ENCODE data around the gene PCDH1.

PCDH1 gene

GRCh38 chr5:141852448-141852847 lies 25.8 kb downstream of the PCDH1 start:
- DNase-seq = no peak

- no peak for DNase-seq
Measured at GRCh38 chr5:141851195-141851874, 26.9 kb downstream of the PCDH1 start.

DNA sequence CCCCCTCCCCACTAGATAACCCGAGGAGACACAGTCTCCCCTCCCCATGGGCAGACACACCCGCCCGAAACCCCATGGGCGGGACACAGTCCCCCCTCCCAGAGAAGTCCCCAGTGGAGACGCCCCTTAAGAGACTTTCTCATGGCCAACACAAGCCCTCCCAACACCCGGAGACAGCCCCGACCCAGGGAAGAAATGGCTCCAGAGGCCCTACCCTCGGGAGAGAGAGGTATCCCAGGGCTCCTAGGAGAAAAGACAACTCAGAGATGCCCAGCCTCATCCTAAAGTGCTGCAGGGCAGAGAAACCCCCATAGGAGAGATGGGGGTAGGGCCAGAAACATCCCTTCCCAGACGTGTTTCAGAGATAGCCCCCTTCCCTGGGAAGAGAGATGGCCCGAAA lies 27.4 kb downstream of the PCDH1 start:
- DNase-seq = no peak

- no peak for DNase-seq
Measured at GRCh38 chr5:141850244-141850768, 27.9 kb downstream of the PCDH1 start.

DNA sequence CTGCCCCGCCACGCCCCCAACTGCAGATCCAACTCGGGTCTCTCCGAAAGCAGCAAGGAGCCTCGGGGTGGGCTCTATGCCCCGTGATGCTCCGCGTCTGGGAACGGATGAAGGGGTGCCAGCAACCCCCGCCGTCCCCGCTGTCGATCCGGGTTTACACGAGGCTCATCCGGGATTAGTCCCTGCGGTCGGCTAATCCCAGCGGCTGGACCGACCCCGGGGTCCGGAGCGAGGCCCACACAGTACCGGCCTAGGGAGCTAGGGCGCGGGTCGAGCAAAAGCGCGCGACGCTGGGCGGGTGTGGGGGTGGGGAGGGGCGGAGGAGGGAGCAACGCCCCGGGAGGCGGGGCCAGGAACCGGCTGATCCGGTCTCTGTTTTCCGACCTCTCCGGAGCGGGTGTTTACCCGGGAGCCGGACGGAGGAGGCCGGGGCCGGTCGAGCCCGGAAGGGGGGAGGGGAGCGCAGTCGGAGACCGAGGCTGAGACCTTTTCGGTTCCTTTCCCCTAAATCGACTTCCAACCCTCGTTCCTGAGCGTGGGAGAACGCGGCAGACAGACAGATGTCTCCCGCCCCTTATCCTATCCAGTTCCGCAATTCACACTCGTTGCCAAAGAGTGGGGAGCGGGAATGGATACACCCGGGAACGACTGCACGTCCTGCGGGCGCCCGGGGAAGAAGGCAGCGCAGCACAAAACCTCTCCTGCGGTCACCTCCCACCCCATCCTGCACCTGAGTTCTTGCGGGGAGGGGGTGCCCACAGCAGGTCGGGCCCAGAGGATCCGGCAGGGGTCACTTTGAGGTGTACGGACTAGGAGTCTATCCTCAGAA lies 28.6 kb downstream of the PCDH1 start:
- peak; percentile 67 for DNase-seq

DNA sequence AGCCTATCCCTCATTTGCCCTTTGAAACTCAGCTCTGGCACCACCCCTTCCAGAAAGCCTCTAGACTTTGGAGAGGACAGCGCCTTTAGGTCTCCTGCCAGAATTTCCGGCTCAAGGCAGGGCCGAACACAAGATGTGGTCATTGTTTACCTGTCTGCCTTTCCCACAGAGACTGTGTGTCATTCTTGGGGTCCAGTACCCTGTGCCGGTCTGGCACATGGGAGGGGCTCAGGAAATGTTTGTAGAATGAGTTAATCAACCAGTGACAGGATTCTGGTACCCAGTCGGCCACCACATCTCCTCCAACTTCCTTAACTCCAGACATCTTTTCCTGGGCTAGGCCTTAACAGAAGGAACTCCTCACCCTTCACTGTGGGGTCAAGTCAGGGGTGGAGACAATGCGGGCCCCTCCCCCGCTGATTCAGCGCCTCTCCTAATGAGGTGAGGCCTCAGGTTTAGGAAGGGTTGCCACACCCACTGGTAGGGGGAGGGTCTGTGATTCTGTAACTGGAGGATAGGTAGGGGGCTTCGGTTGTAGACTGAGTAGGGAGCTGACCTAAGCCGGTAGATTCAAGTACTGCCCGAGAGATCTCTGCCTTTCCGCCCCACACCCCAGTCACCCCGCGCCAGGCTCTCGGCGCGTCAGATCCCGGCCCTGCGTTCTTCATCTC lies 29.3 kb downstream of the PCDH1 start:
- DNase-seq = no peak

GRCh38 chr5:141846031-141846430 lies 32.2 kb downstream of the PCDH1 start:
- DNase-seq = no peak

GRCh38 chr5:141845371-141845851 lies 32.8 kb downstream of the PCDH1 start:
- no peak for DNase-seq

- no peak for DNase-seq
Measured at GRCh38 chr5:141844414-141845097, 33.7 kb downstream of the PCDH1 start.

DNA sequence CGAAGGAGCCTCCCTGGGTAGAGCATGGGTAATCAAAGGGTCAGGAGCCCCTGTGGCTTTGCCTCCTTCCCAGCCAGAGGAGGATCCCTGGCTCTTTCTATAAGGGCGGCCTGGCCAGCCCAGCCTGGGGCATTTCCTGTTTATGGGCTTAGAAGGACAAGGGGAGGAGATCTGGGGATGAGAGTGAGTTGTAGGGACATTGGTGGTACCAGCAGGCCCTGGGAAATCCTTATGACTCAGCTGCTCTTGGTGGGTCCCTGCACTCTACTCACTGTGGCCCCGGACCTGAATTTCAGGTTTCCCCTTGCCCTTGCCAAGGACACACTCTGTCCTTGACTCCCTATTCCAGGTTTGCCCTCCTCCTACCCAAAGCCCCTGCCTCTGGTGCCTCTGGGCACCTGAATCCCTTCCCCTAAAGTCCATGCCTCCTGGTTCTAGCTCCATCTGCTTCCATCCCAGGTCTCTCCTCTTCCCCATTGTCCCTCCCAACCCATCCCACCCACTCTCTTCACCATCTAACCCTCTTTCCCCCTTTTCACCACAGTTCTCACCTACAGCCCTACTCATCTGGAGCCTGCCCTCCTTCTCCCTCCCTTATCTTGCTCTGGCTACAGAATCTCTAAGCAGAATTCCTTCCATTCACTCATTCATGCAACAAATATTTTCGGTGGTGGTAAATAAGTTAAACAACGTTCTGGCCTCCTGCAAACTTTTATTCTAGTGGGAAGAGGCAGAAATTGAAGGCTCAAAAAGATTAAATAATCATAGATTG lies 34.9 kb downstream of the PCDH1 start:
- no peak for DNase-seq

GRCh38 chr5:141841378-141842180 lies 36.6 kb downstream of the PCDH1 start:
- no peak for DNase-seq

DNA sequence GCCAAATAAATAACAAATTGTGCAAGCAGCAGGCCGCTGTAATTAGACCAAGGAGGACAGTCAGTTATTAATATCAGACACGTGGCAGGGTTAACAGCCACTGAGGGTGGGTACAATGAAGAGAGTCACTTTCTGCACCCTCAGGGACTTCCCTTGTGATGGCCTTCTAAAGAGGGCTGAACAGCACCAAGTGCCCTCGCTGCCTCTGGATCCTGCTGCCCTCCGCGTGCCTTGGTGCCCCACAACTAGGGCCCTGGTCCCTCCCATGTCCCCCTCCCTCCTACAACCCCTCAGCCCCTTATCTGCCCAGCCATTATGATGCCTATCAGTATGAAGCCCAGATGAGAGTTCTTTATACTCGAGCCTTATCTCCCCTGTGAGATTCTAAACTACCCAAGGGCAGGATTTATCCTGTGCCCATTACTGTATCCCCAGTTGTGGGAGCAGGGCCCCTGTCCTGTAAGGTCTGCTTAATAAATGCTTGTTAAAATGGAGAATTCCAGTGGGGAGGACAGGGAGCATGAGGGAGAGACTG lies 37.3 kb downstream of the PCDH1 start:
- no peak for DNase-seq

GRCh38 chr5:141840280-141840812 lies 37.9 kb downstream of the PCDH1 start:
- no peak for DNase-seq

GRCh38 chr5:141839015-141839513 lies 39.1 kb downstream of the PCDH1 start:
- DNase-seq = no peak

DNA sequence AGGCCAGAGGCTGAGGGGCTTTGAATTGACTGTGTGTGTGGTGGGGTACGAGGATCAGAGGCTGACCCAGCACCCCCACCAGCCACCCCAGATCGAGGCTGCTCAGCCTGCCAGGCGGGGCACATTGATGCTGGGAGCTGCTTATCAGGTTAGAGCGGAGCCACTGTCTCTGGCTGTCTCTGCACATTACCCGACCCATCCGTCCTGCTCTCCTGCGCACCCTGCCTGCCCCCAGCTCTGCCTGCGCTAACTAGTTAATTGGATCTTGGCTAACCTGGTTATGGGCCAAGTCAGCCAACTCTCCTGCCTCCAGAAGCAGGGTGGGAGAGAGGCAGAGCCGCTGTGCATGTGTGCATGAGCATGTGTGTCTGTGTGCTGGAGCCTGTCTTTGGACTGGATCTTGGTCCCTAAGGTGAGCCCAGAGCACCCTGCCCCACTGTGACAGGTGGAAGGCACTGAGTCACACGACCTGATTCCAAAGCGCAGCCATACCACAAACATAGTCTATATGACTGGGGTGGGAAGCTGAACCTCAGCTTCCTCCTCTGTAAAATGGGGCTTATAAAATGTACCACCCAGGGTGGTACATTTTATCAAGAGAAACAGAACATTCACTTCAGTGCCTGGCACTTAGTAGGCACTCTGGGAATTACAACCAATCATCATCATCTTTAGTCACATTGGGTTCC lies 39.7 kb downstream of the PCDH1 start:
- DNase-seq = no peak

GRCh38 chr5:141835928-141836670 lies 42.1 kb downstream of the PCDH1 start:
- no peak for DNase-seq

GRCh38 chr5:141834331-141834730 lies 43.9 kb downstream of the PCDH1 start:
- DNase-seq = no peak

DNA sequence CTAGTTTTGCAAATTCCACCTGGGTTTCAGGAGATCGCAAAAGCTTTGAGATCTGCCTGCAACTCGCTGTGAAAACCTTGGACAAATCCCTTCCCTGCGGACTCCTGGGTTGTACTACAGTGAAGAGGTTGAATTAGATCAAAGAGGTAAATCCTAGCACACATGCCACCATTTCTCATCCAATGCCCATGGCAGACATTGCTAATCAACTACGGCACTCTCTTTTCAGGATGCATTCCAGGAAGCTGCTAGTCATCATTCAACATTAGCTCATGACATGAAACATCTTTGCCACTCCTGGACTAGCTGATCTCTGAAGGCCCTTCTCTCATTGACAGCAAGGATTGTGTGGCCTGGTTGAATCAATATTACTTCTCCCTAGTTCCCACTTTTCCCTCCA lies 46.1 kb downstream of the PCDH1 start:
- DNase-seq = no peak

DNA sequence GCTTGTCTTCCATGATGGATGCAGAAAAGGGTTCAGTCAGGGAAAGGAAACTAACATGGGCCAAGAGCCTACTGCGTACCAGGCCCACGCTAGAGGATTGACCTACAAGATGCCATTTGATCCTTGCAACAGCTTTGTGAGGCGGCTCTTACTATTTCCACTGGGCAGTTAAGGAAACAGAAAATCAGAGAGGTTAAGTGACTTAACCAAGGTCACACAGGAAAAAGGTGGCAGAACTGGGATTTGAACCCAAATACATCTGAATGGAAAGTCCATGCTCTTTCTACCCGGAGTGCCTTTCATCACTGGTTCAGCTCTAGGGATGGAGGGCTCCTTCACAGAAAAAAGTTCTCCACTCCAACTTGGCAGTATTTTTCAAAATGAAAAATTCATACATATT lies 50.0 kb downstream of the PCDH1 start:
- DNase-seq = no peak
